BE2C (cell line): ENCODE measurements around the gene COG7.

Source experiments
- DNase-seq: peaks from one replicate; pipeline ENCODE4 v3.0.0-alpha.2; 2020
- H3K27me3 ChIP-seq: fragments of 250-450 bp; sonication (Bioruptor Pico); 2 replicates; pipeline ENCODE4 v1.5.1; 2020; ENCODE audit warnings: mild to moderate bottlenecking
- H3K36me3 ChIP-seq: fragments of 250-450 bp; sonication (Bioruptor Pico); 2 replicates; pipeline ENCODE4 v1.5.1; 2020; ENCODE audit warnings: mild to moderate bottlenecking
- H3K4me1 ChIP-seq: fragments of 250-450 bp; sonication (Bioruptor Pico); 2 replicates; pipeline ENCODE4 v1.5.1; 2020
- H3K4me3 ChIP-seq: 2 replicates; pipeline ENCODE4 v1.5.1; 2011; ENCODE audit warnings: low read depth, low read length
- H3K9me3 ChIP-seq: fragments of 250-450 bp; sonication (Bioruptor Pico); 2 replicates; pipeline ENCODE4 v1.5.1; 2020
- CTCF ChIP-seq: IDR thresholded peaks from 2 replicates; pipeline ENCODE4 v1.5.1; 2012; ENCODE audit warnings: mild to moderate bottlenecking, low read depth, low read length

Gene COG7

GRCh38 chr16:23378256-23378655 lies 74.7 kb downstream of the COG7 start:
- H3K9me3 ChIP-seq: no peaks in the 10 kb centered on the region
- no peak for TF ChIP-seq CTCF
- no peaks in the 10 kb centered on the region for H3K36me3 ChIP-seq
- DNase-seq: no peak
- H3K27me3 ChIP-seq: no peaks in the 10 kb centered on the region
- H3K4me1 ChIP-seq: no peaks in the 10 kb centered on the region
- H3K4me3 ChIP-seq: no peak overlapping the region

- DNase-seq: no peak
- no peak for TF ChIP-seq CTCF
- H3K27me3 ChIP-seq: no peaks in the 10 kb centered on the region
- H3K9me3 ChIP-seq: no peaks in the 10 kb centered on the region
- H3K4me1 ChIP-seq: no peaks in the 10 kb centered on the region
- no peak overlapping the region for H3K4me3 ChIP-seq
- no peaks in the 10 kb centered on the region for H3K36me3 ChIP-seq
These were observed 75.7 kb downstream of the COG7 start for GRCh38 chr16:23377071-23377931.

GRCh38 chr16:23375643-23376042 lies 77.3 kb downstream of the COG7 start:
- Histone ChIP-seq H3K4me3 (no peak overlapping the region), H3K27me3 (no peaks in the 10 kb centered on the region), H3K4me1 (no peaks in the 10 kb centered on the region), H3K9me3 (no peaks in the 10 kb centered on the region), H3K36me3 (no peaks in the 10 kb centered on the region)
- no peak for TF ChIP-seq CTCF
- no peak for DNase-seq

GRCh38 chr16:23374721-23375510 lies 78.1 kb downstream of the COG7 start:
- Histone ChIP-seq H3K27me3 (no peaks in the 10 kb centered on the region), H3K9me3 (no peaks in the 10 kb centered on the region), H3K36me3 (no peaks in the 10 kb centered on the region), H3K4me1 (no peaks in the 10 kb centered on the region), H3K4me3 (no peak overlapping the region)
- no peak for DNase-seq
- TF ChIP-seq CTCF: no peak

- Histone ChIP-seq H3K4me1 (no peaks in the 10 kb centered on the region), H3K9me3 (no peaks in the 10 kb centered on the region), H3K36me3 (no peaks in the 10 kb centered on the region), H3K27me3 (no peaks in the 10 kb centered on the region), H3K4me3 (no peak overlapping the region)
- no peak for DNase-seq
- no peak for TF ChIP-seq CTCF
These were observed 79.4 kb downstream of the COG7 start for GRCh38 chr16:23373436-23374219.
